NCI-H460 (cell line): ENCODE results near the gene POLE4. TPM values are rescaled to one million over a fixed set of nuclear protein-coding genes. Genes with fewer than 3 reads are reported as not detected.

ENCODE experiments used
- DNase-seq: peaks from one replicate; pipeline ENCODE4 v3.0.0-alpha.2; 2016; ENCODE audit warnings: low read depth; ENCODE audit errors: extremely low read depth
- polyA plus RNA-seq: library from polyadenylated mRNA; depleted of rRNA; stranded (reverse); fragments of >200 nt; gene quantifications from 2 replicates; pipeline ENCODE4 v1.2.3, GENCODE V29; 2014; cell fraction: nucleus; rRNA removed
- total RNA-seq: library from RNA; depleted of rRNA; stranded (reverse); fragments of >200 nt; shearing (Covaris generic); gene quantifications from 2 replicates; pipeline ENCODE4 v1.2.3, GENCODE V29; 2014; rRNA removed

POLE4 gene
- total RNA-seq: 41.5 and 55.2 TPM in 2 replicates
- polyA plus RNA-seq: 34.6 and 43.1 TPM in 2 replicates

- peak; percentile 87 for DNase-seq
These were observed at the start of gene POLE4 for GRCh38 chr2:74958274-74959105. POLE4 (plus strand) TSS chr2:74958643; CDS start chr2:74958680, 37 bp downstream.

GRCh38 chr2:74908748-74909444 lies 49.5 kb upstream of the POLE4 start:
- DNase-seq: no peak

GRCh38 chr2:74910245-74910644 lies 48.2 kb upstream of the POLE4 start:
- no peak for DNase-seq

GRCh38 chr2:74911061-74911460 lies 47.4 kb upstream of the POLE4 start:
- DNase-seq: no peak

GRCh38 chr2:74915743-74916142 lies 42.7 kb upstream of the POLE4 start:
- no peak for DNase-seq

- DNase-seq: no peak
These were observed 42.0 kb upstream of the POLE4 start for GRCh38 chr2:74916394-74916793.

- no peak for DNase-seq
These were observed 40.5 kb upstream of the POLE4 start for GRCh38 chr2:74917702-74918619.

GRCh38 chr2:74919827-74920226 lies 38.6 kb upstream of the POLE4 start:
- DNase-seq: peak; percentile 57

GRCh38 chr2:74921236-74921736 lies 37.2 kb upstream of the POLE4 start:
- no peak for DNase-seq

GRCh38 chr2:74922592-74923227 lies 35.7 kb upstream of the POLE4 start:
- no peak for DNase-seq

- no peak for DNase-seq
These were observed 33.8 kb upstream of the POLE4 start for GRCh38 chr2:74924463-74925265.

- DNase-seq: no peak
These were observed 33.1 kb upstream of the POLE4 start for GRCh38 chr2:74925361-74925786.

- no peak for DNase-seq
These were observed 30.8 kb upstream of the POLE4 start for GRCh38 chr2:74927621-74928020.

GRCh38 chr2:74930811-74931486 lies 27.5 kb upstream of the POLE4 start:
- DNase-seq: no peak

- DNase-seq: no peak
These were observed 26.5 kb upstream of the POLE4 start for GRCh38 chr2:74931940-74932339.

GRCh38 chr2:74935975-74936391 lies 22.5 kb upstream of the POLE4 start:
- DNase-seq: no peak

GRCh38 chr2:74937221-74937880 lies 21.1 kb upstream of the POLE4 start:
- DNase-seq: no peak

GRCh38 chr2:74938264-74938663 lies 20.2 kb upstream of the POLE4 start:
- no peak for DNase-seq
